Activated CD4-positive, alpha-beta T cell treated with anti-CD3 and anti-CD28 coated beads, Interleukin-2, amount 10 ng/mL, durations not matched to agents 7 days and 5 days (primary cell): ENCODE data around the gene KLK10. TPM values are rescaled to one million over a fixed set of nuclear protein-coding genes. Genes with fewer than 3 reads are reported as not detected.

Source experiments
- CTCF ChIA-PET: fragments of 350-600 bp; sonication (Branson Sonifier 250); formaldehyde crosslinking; loops from one replicate; lab custom pipeline; 2021; ENCODE audit warnings: antibody characterized with exemption; lab: Charles Lee
- POLR2A ChIA-PET: fragments of 350-600 bp; sonication (Branson Sonifier 250); formaldehyde crosslinking; loops from one replicate; lab custom pipeline; 2021; ENCODE audit warnings: antibody characterized with exemption; lab: Charles Lee
- DNase-seq: peaks from one replicate; pipeline ENCODE4 v3.0.0-alpha.2; 2020
- H3K27ac Mint-ChIP-seq: one replicate; pipeline ENCODE4 v1.8.0; 2021; ENCODE audit warnings: mild to moderate bottlenecking, moderate library complexity, mixed read lengths
- H3K27me3 Mint-ChIP-seq: one replicate; pipeline ENCODE4 v1.8.0; 2021; ENCODE audit warnings: mixed read lengths
- H3K36me3 Mint-ChIP-seq: one replicate; pipeline ENCODE4 v1.8.0; 2021; ENCODE audit warnings: low read depth, mixed read lengths
- H3K4me1 Mint-ChIP-seq: one replicate; pipeline ENCODE4 v1.8.0; 2021; ENCODE audit warnings: mixed read lengths
- H3K4me3 Mint-ChIP-seq: one replicate; pipeline ENCODE4 v1.8.0; 2021; ENCODE audit warnings: mild to moderate bottlenecking, moderate library complexity, mixed read lengths
- H3K9me3 Mint-ChIP-seq: one replicate; pipeline ENCODE4 v1.8.0; 2021; ENCODE audit warnings: mixed read lengths
- total RNA-seq, 2 experiments: library from RNA; stranded (reverse); gene quantifications; one replicate each; pipeline ENCODE4 v1.2.3, GENCODE V29; 2021

Gene KLK10
- total RNA-seq, 2 experiments from 2014 or later, result not detected

GRCh38 chr19:51040151-51040550 is 20.6 kb upstream of the KLK10 start:
- H3K27me3 Mint-ChIP-seq, result no peaks in the 10 kb centered on the region
- no peak for DNase-seq
- H3K4me1 Mint-ChIP-seq, result no peaks in the 10 kb centered on the region
- H3K4me3 Mint-ChIP-seq, result no peak overlapping the region
- no peak overlapping the region for H3K27ac Mint-ChIP-seq
- ChIA-PET CTCF (no interaction called here), POLR2A (no interaction called here)
- H3K9me3 Mint-ChIP-seq, result no peaks in the 10 kb centered on the region
- H3K36me3 Mint-ChIP-seq, result no peaks in the 10 kb centered on the region

GRCh38 chr19:51036519-51036918 is 17.0 kb upstream of the KLK10 start:
- H3K4me3 Mint-ChIP-seq, result no peak overlapping the region
- H3K27me3 Mint-ChIP-seq, result peaks cover 3% of the 10 kb centered on the region
- no peaks in the 10 kb centered on the region for H3K4me1 Mint-ChIP-seq
- no peaks in the 10 kb centered on the region for H3K36me3 Mint-ChIP-seq
- ChIA-PET POLR2A (no interaction called here), CTCF (no interaction called here)
- DNase-seq, result no peak
- H3K9me3 Mint-ChIP-seq, result no peaks in the 10 kb centered on the region
- no peak overlapping the region for H3K27ac Mint-ChIP-seq

GRCh38 chr19:51034704-51035103 is 15.2 kb upstream of the KLK10 start, which contains the start of gene KLK12:
Gene KLK12, minus strand, starts transcription at chr19:51035002. Its CDS starts 381 bp downstream, at chr19:51034621.
- peaks cover 3% of the 10 kb centered on the region for H3K27me3 Mint-ChIP-seq
- POLR2A ChIA-PET, result no interaction called here

GRCh38 chr19:51031880-51032225 is 12.3 kb upstream of the KLK10 start:
- no peaks in the 10 kb centered on the region for H3K36me3 Mint-ChIP-seq
- no peak overlapping the region for H3K4me3 Mint-ChIP-seq
- DNase-seq, result no peak
- H3K9me3 Mint-ChIP-seq, result no peaks in the 10 kb centered on the region
- CTCF ChIA-PET, result no interaction called here
- H3K27me3 Mint-ChIP-seq, result peaks cover 3% of the 10 kb centered on the region
- POLR2A ChIA-PET, result no interaction called here
- no peaks in the 10 kb centered on the region for H3K4me1 Mint-ChIP-seq
- no peak overlapping the region for H3K27ac Mint-ChIP-seq

More at GRCh38 chr19:51034704-51035103, 15.2 kb upstream of the KLK10 start, which contains the start of gene KLK12:
- DNase-seq, result no peak
- Mint-ChIP-seq H3K36me3 (no peaks in the 10 kb centered on the region), H3K4me3 (no peak within 1 kb of the TSS), H3K27ac (no peak within 1 kb of the TSS), H3K4me1 (no peaks in the 10 kb centered on the region), H3K9me3 (no peaks in the 10 kb centered on the region)
- CTCF ChIA-PET, result interaction anchor here (0.6 to 1.3 kb wide), 2 partner anchors 9 to 14 kb away, joined by 3 read pairs; no protein-coding TSS in a partner anchor

GRCh38 chr19:51031220-51031879 is 11.8 kb upstream of the KLK10 start:
- no peak for DNase-seq
- no peaks in the 10 kb centered on the region for H3K9me3 Mint-ChIP-seq
- H3K27ac Mint-ChIP-seq, result no peak overlapping the region
- ChIA-PET CTCF (no interaction called here), POLR2A (no interaction called here)
- H3K27me3 Mint-ChIP-seq, result peaks cover 5% of the 10 kb centered on the region
- H3K4me3 Mint-ChIP-seq, result no peak overlapping the region
- H3K4me1 Mint-ChIP-seq, result no peaks in the 10 kb centered on the region
- H3K36me3 Mint-ChIP-seq, result no peaks in the 10 kb centered on the region

- H3K36me3 Mint-ChIP-seq, result no peaks in the 10 kb centered on the region
- H3K4me1 Mint-ChIP-seq, result no peaks in the 10 kb centered on the region
- H3K9me3 Mint-ChIP-seq, result no peaks in the 10 kb centered on the region
- H3K27ac Mint-ChIP-seq, result no peak overlapping the region
- peaks cover 5% of the 10 kb centered on the region for H3K27me3 Mint-ChIP-seq
- DNase-seq, result no peak
- ChIA-PET CTCF (no interaction called here), POLR2A (no interaction called here)
- no peak overlapping the region for H3K4me3 Mint-ChIP-seq
Observed at GRCh38 chr19:51030631-51031030, 11.1 kb upstream of the KLK10 start.

- no peak overlapping the region for H3K27ac Mint-ChIP-seq
- ChIA-PET CTCF (no interaction called here), POLR2A (no interaction called here)
- H3K4me3 Mint-ChIP-seq, result no peak overlapping the region
- peaks cover 4% of the 10 kb centered on the region for H3K27me3 Mint-ChIP-seq
- no peaks in the 10 kb centered on the region for H3K4me1 Mint-ChIP-seq
- no peaks in the 10 kb centered on the region for H3K36me3 Mint-ChIP-seq
- no peaks in the 10 kb centered on the region for H3K9me3 Mint-ChIP-seq
- no peak for DNase-seq
Observed at GRCh38 chr19:51029718-51030117, 10.2 kb upstream of the KLK10 start.

- ChIA-PET CTCF (interaction anchor here (0.9 kb wide), 1 partner anchor 394 kb away, joined by 4 read pairs; no protein-coding TSS in a partner anchor), POLR2A (no interaction called here)
- Mint-ChIP-seq H3K9me3 (no peaks in the 10 kb centered on the region), H3K27ac (no peak overlapping the region), H3K27me3 (peaks cover 3% of the 10 kb centered on the region), H3K36me3 (no peaks in the 10 kb centered on the region), H3K4me1 (no peaks in the 10 kb centered on the region), H3K4me3 (no peak overlapping the region)
- DNase-seq, result no peak
Observed at GRCh38 chr19:51027873-51028272, 8.4 kb upstream of the KLK10 start.

GRCh38 chr19:51027126-51027806 is 7.8 kb upstream of the KLK10 start:
- CTCF ChIA-PET, result interaction anchor here (0.9 kb wide), 1 partner anchor 395 kb away, joined by 4 read pairs; no protein-coding TSS in a partner anchor
- no peak overlapping the region for H3K27ac Mint-ChIP-seq
- no peaks in the 10 kb centered on the region for H3K4me1 Mint-ChIP-seq
- H3K9me3 Mint-ChIP-seq, result no peaks in the 10 kb centered on the region
- H3K4me3 Mint-ChIP-seq, result no peak overlapping the region
- DNase-seq, result no peak
- POLR2A ChIA-PET, result no interaction called here
- H3K27me3 Mint-ChIP-seq, result peaks cover 9% of the 10 kb centered on the region
- no peaks in the 10 kb centered on the region for H3K36me3 Mint-ChIP-seq

GRCh38 chr19:51026554-51026831 is 7.0 kb upstream of the KLK10 start, which contains the start of gene KLK11:
Gene KLK11, minus strand, starts transcription at chr19:51026616. Its CDS starts 985 bp downstream, at chr19:51025631.
- no peaks in the 10 kb centered on the region for H3K36me3 Mint-ChIP-seq
- H3K27ac Mint-ChIP-seq, result no peak within 1 kb of the TSS
- peaks cover 9% of the 10 kb centered on the region for H3K27me3 Mint-ChIP-seq
- POLR2A ChIA-PET, result no interaction called here
- CTCF ChIA-PET, result no interaction called here
- no peaks in the 10 kb centered on the region for H3K4me1 Mint-ChIP-seq
- no peak within 1 kb of the TSS for H3K4me3 Mint-ChIP-seq
- DNase-seq, result no peak
- no peaks in the 10 kb centered on the region for H3K9me3 Mint-ChIP-seq

- no peaks in the 10 kb centered on the region for H3K4me1 Mint-ChIP-seq
- ChIA-PET CTCF (no interaction called here), POLR2A (no interaction called here)
- DNase-seq, result no peak
- H3K9me3 Mint-ChIP-seq, result no peaks in the 10 kb centered on the region
- no peak overlapping the region for H3K4me3 Mint-ChIP-seq
- H3K36me3 Mint-ChIP-seq, result no peaks in the 10 kb centered on the region
- no peak overlapping the region for H3K27ac Mint-ChIP-seq
- H3K27me3 Mint-ChIP-seq, result peaks cover 13% of the 10 kb centered on the region
Observed at GRCh38 chr19:51025809-51026553, 6.5 kb upstream of the KLK10 start.

GRCh38 chr19:51025401-51025800 is 5.9 kb upstream of the KLK10 start:
- POLR2A ChIA-PET, result no interaction called here
- H3K27me3 Mint-ChIP-seq, result peaks cover 15% of the 10 kb centered on the region
- no peaks in the 10 kb centered on the region for H3K9me3 Mint-ChIP-seq
- H3K36me3 Mint-ChIP-seq, result no peaks in the 10 kb centered on the region
- no peak for DNase-seq
- CTCF ChIA-PET, result no interaction called here
- H3K4me3 Mint-ChIP-seq, result no peak overlapping the region
- no peak overlapping the region for H3K27ac Mint-ChIP-seq
- H3K4me1 Mint-ChIP-seq, result no peaks in the 10 kb centered on the region

GRCh38 chr19:51024924-51025323 is 5.4 kb upstream of the KLK10 start:
- ChIA-PET POLR2A (no interaction called here), CTCF (no interaction called here)
- Mint-ChIP-seq H3K4me3 (no peak overlapping the region), H3K27ac (no peak overlapping the region), H3K27me3 (peaks cover 19% of the 10 kb centered on the region), H3K36me3 (no peaks in the 10 kb centered on the region), H3K9me3 (no peaks in the 10 kb centered on the region), H3K4me1 (peaks cover 2% of the 10 kb centered on the region)
- no peak for DNase-seq
